ENCODE results near the gene ACADL. TPM values are rescaled to one million over a fixed set of nuclear protein-coding genes. Genes with fewer than 3 reads are reported as not detected.
"Not testable (repeated sequence)": the region's sequence is repeated elsewhere in the genome, so short reads cannot be mapped to it uniquely, and the experiment has no call there.

ACADL gene
- total RNA-seq, 1 donor from 2014 or later: not detected

DNA sequence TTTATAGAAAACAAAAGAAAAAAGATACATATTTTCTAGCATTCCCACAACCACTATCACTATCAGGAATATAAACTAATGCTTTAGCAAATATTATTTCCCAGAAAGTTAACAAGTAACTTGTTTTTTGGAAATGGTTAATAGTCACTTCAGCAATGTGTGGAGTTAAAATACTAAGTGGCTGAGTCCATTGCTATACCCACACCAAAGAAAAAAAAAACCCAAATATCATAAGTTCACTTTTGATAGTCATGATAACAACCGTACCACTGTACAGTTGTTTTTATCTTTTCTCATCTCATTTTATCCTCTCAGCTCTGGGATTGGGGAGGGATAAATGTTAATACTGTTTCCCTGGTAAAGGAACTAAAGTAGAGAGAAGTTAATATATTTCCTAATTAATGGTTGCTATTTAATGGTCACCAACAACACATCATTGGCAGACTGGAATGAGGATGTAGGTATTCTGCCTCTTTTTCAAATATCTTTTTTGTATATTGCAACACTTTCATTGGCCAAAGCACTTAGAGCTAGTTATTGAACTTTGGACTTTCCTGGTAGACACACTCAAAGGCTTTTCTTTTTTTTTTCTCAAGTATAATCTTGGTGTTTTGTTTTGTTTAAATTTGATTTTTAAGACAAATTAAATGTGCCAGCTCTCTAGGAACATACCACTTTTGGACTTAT lies 35.7 kb downstream of the ACADL start:
- DNase-seq (ENCODE audit: low spot score): no peak
- H3F3A ChIP-seq (ENCODE audit: low read depth): no peaks in the 10 kb centered on the region
- H3K9ac ChIP-seq: no peak overlapping the region
- no peaks in the 10 kb centered on the region for H4K20me1 ChIP-seq (ENCODE audit: low read depth)
- no peak for TF ChIP-seq EZH2 (IDR thresholded peaks at IDR 0.05)
- TF ChIP-seq, protein P1, sequence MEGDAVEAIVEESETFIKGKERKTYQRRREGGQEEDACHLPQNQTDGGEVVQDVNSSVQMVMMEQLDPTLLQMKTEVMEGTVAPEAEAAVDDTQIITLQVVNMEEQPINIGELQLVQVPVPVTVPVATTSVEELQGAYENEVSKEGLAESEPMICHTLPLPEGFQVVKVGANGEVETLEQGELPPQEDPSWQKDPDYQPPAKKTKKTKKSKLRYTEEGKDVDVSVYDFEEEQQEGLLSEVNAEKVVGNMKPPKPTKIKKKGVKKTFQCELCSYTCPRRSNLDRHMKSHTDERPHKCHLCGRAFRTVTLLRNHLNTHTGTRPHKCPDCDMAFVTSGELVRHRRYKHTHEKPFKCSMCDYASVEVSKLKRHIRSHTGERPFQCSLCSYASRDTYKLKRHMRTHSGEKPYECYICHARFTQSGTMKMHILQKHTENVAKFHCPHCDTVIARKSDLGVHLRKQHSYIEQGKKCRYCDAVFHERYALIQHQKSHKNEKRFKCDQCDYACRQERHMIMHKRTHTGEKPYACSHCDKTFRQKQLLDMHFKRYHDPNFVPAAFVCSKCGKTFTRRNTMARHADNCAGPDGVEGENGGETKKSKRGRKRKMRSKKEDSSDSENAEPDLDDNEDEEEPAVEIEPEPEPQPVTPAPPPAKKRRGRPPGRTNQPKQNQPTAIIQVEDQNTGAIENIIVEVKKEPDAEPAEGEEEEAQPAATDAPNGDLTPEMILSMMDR (IDR thresholded peaks at IDR 0.05): no peak
- TF ChIP-seq EZH2phosphoT487 (IDR thresholded peaks at IDR 0.05): no peak
- H3K4me2 ChIP-seq: no peak overlapping the region
- no peaks in the 10 kb centered on the region for H3K27me3 ChIP-seq
- no peak overlapping the region for H3K4me3 ChIP-seq
- no peaks in the 10 kb centered on the region for H3K36me3 ChIP-seq
- Mint-ChIP-seq H3K4me1 (no peaks in the 10 kb centered on the region), H3K9me3 (peaks cover 18% of the 10 kb centered on the region), H3K4me3 (no peak overlapping the region), H3K27me3 (ENCODE audit: insufficient read depth, low read depth) (peaks cover 2% of the 10 kb centered on the region), H3K36me3 (peaks cover 6% of the 10 kb centered on the region), H3K27ac (no peak overlapping the region)
- peaks cover 9% of the 10 kb centered on the region for H3K4me1 ChIP-seq
- no peak overlapping the region for H2AFZ ChIP-seq (replicated peaks)
- H3K27ac ChIP-seq: no peak overlapping the region
- no peaks in the 10 kb centered on the region for H3K79me2 ChIP-seq (ENCODE audit: low read depth)
- H3K9me3 ChIP-seq (ENCODE audit: low read depth): no peaks in the 10 kb centered on the region

DNA sequence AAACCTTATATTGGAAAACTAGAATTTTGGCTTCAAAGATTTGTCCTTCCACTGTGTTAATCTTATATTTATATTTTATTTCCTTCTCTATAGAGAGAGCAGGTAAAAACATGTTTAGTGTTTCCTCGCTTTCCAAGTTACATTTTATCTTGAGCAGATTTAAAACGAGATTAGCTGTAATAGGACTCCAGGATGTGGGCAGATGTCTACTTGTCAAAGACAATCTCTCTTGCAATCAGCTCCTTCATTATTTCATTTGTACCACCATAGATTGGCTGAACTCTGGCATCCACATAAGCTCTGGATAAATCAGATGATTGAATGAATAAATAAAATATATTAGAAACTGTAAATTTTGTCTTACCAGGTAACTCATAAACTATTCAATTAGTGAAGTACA lies 36.5 kb downstream of the ACADL start:
- no peak overlapping the region for H3K4me2 ChIP-seq
- no peak overlapping the region for H3K9ac ChIP-seq
- no peak overlapping the region for H3K4me3 ChIP-seq
- no peaks in the 10 kb centered on the region for H3K36me3 ChIP-seq
- H2AFZ ChIP-seq (replicated peaks): peak overlapping the region; percentile 36
- Mint-ChIP-seq H3K27ac (no peak overlapping the region), H3K36me3 (peaks cover 6% of the 10 kb centered on the region), H3K27me3 (ENCODE audit: insufficient read depth, low read depth) (peaks cover 2% of the 10 kb centered on the region), H3K4me3 (no peak overlapping the region), H3K4me1 (no peaks in the 10 kb centered on the region), H3K9me3 (peaks cover 26% of the 10 kb centered on the region)
- no peaks in the 10 kb centered on the region for H4K20me1 ChIP-seq (ENCODE audit: low read depth)
- H3F3A ChIP-seq (ENCODE audit: low read depth): no peaks in the 10 kb centered on the region
- no peaks in the 10 kb centered on the region for H3K27me3 ChIP-seq
- no peaks in the 10 kb centered on the region for H3K79me2 ChIP-seq (ENCODE audit: low read depth)
- H3K9me3 ChIP-seq (ENCODE audit: low read depth): no peaks in the 10 kb centered on the region
- no peak overlapping the region for H3K27ac ChIP-seq
- no peak for DNase-seq (ENCODE audit: low spot score)
- H3K4me1 ChIP-seq: peaks cover 9% of the 10 kb centered on the region
- TF ChIP-seq EZH2phosphoT487 (IDR thresholded peaks at IDR 0.05) (no peak), EZH2 (IDR thresholded peaks at IDR 0.05) (no peak)
- TF ChIP-seq, protein P1 (IDR thresholded peaks at IDR 0.05): no peak

DNA sequence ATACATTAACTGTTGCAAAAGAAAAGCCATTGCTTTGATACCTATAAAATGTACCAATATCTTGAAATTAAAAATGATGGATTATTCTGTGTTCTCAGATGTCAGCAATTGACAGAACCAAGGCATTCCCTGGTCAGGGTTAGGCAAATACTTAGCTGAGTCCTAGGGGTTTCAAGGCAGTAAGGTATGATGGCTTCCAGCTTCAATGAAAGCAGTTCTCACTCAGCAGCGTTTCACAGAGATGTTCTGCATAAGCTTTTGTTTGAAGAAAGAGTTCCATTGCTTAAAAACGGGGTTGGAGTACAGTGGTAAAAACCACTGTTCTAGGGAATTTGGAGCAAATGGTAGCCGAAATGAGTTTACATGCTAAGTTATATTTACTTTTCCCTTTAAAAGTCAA lies 37.1 kb downstream of the ACADL start:
- no peak overlapping the region for H3K9ac ChIP-seq
- H3K4me2 ChIP-seq: no peak overlapping the region
- Mint-ChIP-seq H3K27me3 (ENCODE audit: insufficient read depth, low read depth) (peaks cover 2% of the 10 kb centered on the region), H3K9me3 (peaks cover 31% of the 10 kb centered on the region), H3K27ac (no peak overlapping the region), H3K4me3 (no peak overlapping the region), H3K4me1 (no peaks in the 10 kb centered on the region), H3K36me3 (peaks cover 6% of the 10 kb centered on the region)
- H3K27me3 ChIP-seq: no peaks in the 10 kb centered on the region
- H3K79me2 ChIP-seq (ENCODE audit: low read depth): no peaks in the 10 kb centered on the region
- no peak overlapping the region for H3K4me3 ChIP-seq
- H3F3A ChIP-seq (ENCODE audit: low read depth): no peaks in the 10 kb centered on the region
- H3K36me3 ChIP-seq: no peaks in the 10 kb centered on the region
- TF ChIP-seq EZH2phosphoT487 (IDR thresholded peaks at IDR 0.05) (no peak), EZH2 (IDR thresholded peaks at IDR 0.05) (no peak)
- TF ChIP-seq, protein P1 (IDR thresholded peaks at IDR 0.05): no peak
- DNase-seq (ENCODE audit: low spot score): no peak
- H3K9me3 ChIP-seq (ENCODE audit: low read depth): no peaks in the 10 kb centered on the region
- H3K4me1 ChIP-seq: peaks cover 9% of the 10 kb centered on the region
- H3K27ac ChIP-seq: no peak overlapping the region
- no peaks in the 10 kb centered on the region for H4K20me1 ChIP-seq (ENCODE audit: low read depth)
- H2AFZ ChIP-seq (replicated peaks): peak overlapping the region; percentile 68

DNA sequence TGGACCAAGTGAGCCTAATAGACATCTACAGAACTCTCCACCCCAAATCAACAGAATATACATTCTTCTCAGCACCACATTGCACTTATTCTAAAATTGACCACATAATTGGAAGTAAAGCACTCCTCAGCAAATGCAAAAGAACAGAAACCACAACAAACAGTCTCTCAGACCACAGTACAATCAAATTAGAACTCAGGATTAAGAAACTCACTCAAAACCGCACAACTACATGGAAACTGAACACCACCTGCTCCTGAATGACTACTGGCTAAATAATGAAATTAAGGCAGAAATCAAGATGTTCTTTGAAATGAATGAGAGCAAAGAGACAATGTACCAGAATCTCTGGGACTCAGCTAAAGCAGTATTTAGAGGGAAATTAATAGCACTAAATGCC lies 41.3 kb downstream of the ACADL start:
- H3K27me3 Mint-ChIP-seq (ENCODE audit: insufficient read depth, low read depth); H3K36me3 Mint-ChIP-seq; H3K79me2 ChIP-seq (ENCODE audit: low read depth); H3K4me3 Mint-ChIP-seq; DNase-seq (ENCODE audit: low spot score); H3K9me3 ChIP-seq (ENCODE audit: low read depth); H3K4me1 Mint-ChIP-seq; H3F3A ChIP-seq (ENCODE audit: low read depth); H3K4me2 ChIP-seq; H3K4me3 ChIP-seq; H3K27me3 ChIP-seq; H2AFZ ChIP-seq (replicated peaks); H3K27ac ChIP-seq; H4K20me1 ChIP-seq (ENCODE audit: low read depth); H3K27ac Mint-ChIP-seq; H3K9ac ChIP-seq; H3K36me3 ChIP-seq: not testable (repeated sequence)
- peaks cover 36% of the 10 kb centered on the region for H3K4me1 ChIP-seq
- H3K9me3 Mint-ChIP-seq: peaks cover 40% of the 10 kb centered on the region

GRCh38 chr2:210181606-210182088 lies 43.6 kb downstream of the ACADL start:
- H3K4me3 ChIP-seq; H3K36me3 ChIP-seq; H3F3A ChIP-seq (ENCODE audit: low read depth); H3K4me1 Mint-ChIP-seq; H3K36me3 Mint-ChIP-seq; H3K27me3 Mint-ChIP-seq (ENCODE audit: insufficient read depth, low read depth); H3K79me2 ChIP-seq (ENCODE audit: low read depth); H3K9ac ChIP-seq; H3K27me3 ChIP-seq; H3K27ac ChIP-seq; H3K9me3 ChIP-seq (ENCODE audit: low read depth); H3K4me3 Mint-ChIP-seq; H4K20me1 ChIP-seq (ENCODE audit: low read depth): not testable (repeated sequence)
- peaks cover 39% of the 10 kb centered on the region for H3K4me1 ChIP-seq
- peak overlapping the region; percentile 74 for H3K27ac Mint-ChIP-seq
- peaks cover 40% of the 10 kb centered on the region for H3K9me3 Mint-ChIP-seq
- H3K4me2 ChIP-seq: peak overlapping the region; percentile 42
- peak; percentile 64 for DNase-seq (ENCODE audit: low spot score)
- H2AFZ ChIP-seq (replicated peaks): peak overlapping the region; percentile 79
